PC-3 (cell line): ENCODE measurements around the gene PUM2.

Experiments used
- CTCF ChIP-seq: fragments of 300-600 bp; sonication (generic); conservative IDR thresholded peaks from 2 replicates; pipeline ENCODE4 v1.5.1; 2017; ENCODE audit warnings: antibody characterized with exemption, low read depth, mild to moderate bottlenecking, low read length
- EZH2 ChIP-seq: fragments of 300-600 bp; sonication (generic); IDR thresholded peaks from one replicate; pipeline ENCODE4 v1.6.1; 2017; ENCODE audit warnings: antibody characterized with exemption, mild to moderate bottlenecking, low read length; ENCODE audit not compliant: unreplicated experiment

GRCh38 chr2:20393986-20394385 is 43.3 kb upstream of the PUM2 start:
- no peak for TF ChIP-seq CTCF
- no peak for TF ChIP-seq EZH2
